Astrocyte (in vitro differentiated cells and primary cell): ENCODE results near the gene UBR4. TPM values are rescaled to one million over a fixed set of nuclear protein-coding genes. Genes with fewer than 3 reads are reported as not detected.

Source experiments
- DNase-seq: peaks from one replicate; pipeline ENCODE4 v3.0.0-alpha.2; 2010; ENCODE audit warnings: low read depth
- FAIRE-seq: peaks from 2 replicates; lab custom pipeline; 2011; peaks lifted over from hg19 to GRCh38; lab: Jason Lieb, UNC
- H2AFZ ChIP-seq: 2 replicates; pipeline ENCODE4 v1.6.0; 2012; ENCODE audit warnings: low read depth, low read length, inconsistent platforms
- H3K27ac ChIP-seq: 2 replicates; pipeline ENCODE4 v1.5.1; 2011; ENCODE audit warnings: low read depth, low read length, inconsistent platforms
- H3K27me3 ChIP-seq: 2 replicates; pipeline ENCODE4 v1.6.0; 2011; ENCODE audit warnings: low read length, inconsistent platforms; ENCODE audit not compliant: insufficient read depth
- H3K36me3 ChIP-seq: 2 replicates; pipeline ENCODE4 v1.5.1; 2011; ENCODE audit warnings: low read length, inconsistent platforms; ENCODE audit not compliant: insufficient read depth
- H3K4me1 ChIP-seq: 2 replicates; pipeline ENCODE4 v1.5.1; 2011; ENCODE audit warnings: low read length, inconsistent platforms; ENCODE audit not compliant: insufficient read depth
- H3K4me2 ChIP-seq: 2 replicates; pipeline ENCODE4 v1.6.0; 2012; ENCODE audit warnings: low read length, inconsistent platforms
- H3K4me3 ChIP-seq: 2 replicates; pipeline ENCODE4 v1.5.1; 2011; ENCODE audit warnings: low read depth, mild to moderate bottlenecking, low read length, inconsistent platforms; ENCODE audit not compliant: insufficient read depth
- H3K79me2 ChIP-seq: 2 replicates; pipeline ENCODE4 v1.6.0; 2012; ENCODE audit warnings: mild to moderate bottlenecking, low read length, inconsistent platforms; ENCODE audit not compliant: insufficient read depth
- H3K9ac ChIP-seq: 2 replicates; pipeline ENCODE4 v1.6.0; 2012; ENCODE audit warnings: mild to moderate bottlenecking, low read length, inconsistent platforms
- H3K9me3 ChIP-seq: 2 replicates; pipeline ENCODE4 v1.5.1; 2012; ENCODE audit warnings: low read depth, mild to moderate bottlenecking, low read length, inconsistent platforms; ENCODE audit not compliant: insufficient read depth
- H4K20me1 ChIP-seq: 2 replicates; pipeline ENCODE4 v1.6.0; 2012; ENCODE audit warnings: low read length, inconsistent platforms; ENCODE audit not compliant: insufficient read depth
- H3K27ac Mint-ChIP-seq: one replicate; pipeline ENCODE4 v1.8.0; 2021; ENCODE audit warnings: mild to moderate bottlenecking, mixed read lengths; ENCODE audit not compliant: unreplicated experiment
- H3K27me3 Mint-ChIP-seq: one replicate; pipeline ENCODE4 v1.8.0; 2021; ENCODE audit warnings: low read depth, mixed read lengths; ENCODE audit not compliant: unreplicated experiment
- H3K36me3 Mint-ChIP-seq: one replicate; pipeline ENCODE4 v1.8.0; 2021; ENCODE audit warnings: low read depth, mixed read lengths; ENCODE audit not compliant: unreplicated experiment
- H3K4me1 Mint-ChIP-seq: one replicate; pipeline ENCODE4 v1.8.0; 2021; ENCODE audit warnings: low read depth, mixed read lengths; ENCODE audit not compliant: unreplicated experiment
- H3K4me3 Mint-ChIP-seq: one replicate; pipeline ENCODE4 v1.8.0; 2021; ENCODE audit warnings: mild to moderate bottlenecking, moderate library complexity, mixed read lengths; ENCODE audit not compliant: unreplicated experiment
- H3K9me3 Mint-ChIP-seq: one replicate; pipeline ENCODE4 v1.8.0; 2021; ENCODE audit warnings: mild to moderate bottlenecking, mixed read lengths; ENCODE audit not compliant: unreplicated experiment
- EZH2 ChIP-seq: IDR thresholded peaks from 2 replicates; pipeline ENCODE4 v1.6.1; 2012; ENCODE audit warnings: mild to moderate bottlenecking, low read length, inconsistent platforms; ENCODE audit not compliant: insufficient read depth
- total RNA-seq: library from RNA; stranded (reverse); gene quantifications from 2 replicates; pipeline ENCODE4 v1.2.1, GENCODE V29; 2021
- TF ChIP-seq, protein P1 (sequence below): IDR thresholded peaks from 2 replicates; pipeline ENCODE4 v1.5.1; 2011; ENCODE audit warnings: low read depth, mild to moderate bottlenecking, inconsistent platforms, low read length, moderate library complexity; ENCODE audit not compliant: insufficient read depth

Gene UBR4
- total RNA-seq, 1 donor from 2014 or later: 153 TPM

DNA sequence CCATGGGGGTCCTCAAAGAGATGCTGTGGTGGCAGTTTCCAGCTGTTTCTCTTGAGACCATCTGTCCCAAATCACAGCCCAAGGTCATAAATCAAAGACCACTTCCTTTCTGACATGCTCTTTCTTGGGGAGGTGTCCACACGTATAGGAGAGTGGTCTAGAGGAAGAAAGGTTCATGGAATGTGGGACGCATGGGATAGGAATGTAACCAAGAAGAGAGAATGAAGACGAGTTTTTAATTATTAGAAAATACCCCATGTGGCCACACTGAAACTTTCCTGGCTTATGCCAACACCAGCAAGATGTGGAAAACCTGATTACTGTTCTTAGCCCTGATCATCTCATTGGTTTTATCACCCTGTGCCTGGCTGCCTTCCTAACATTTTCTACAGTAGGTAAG is 129.3 kb downstream of the UBR4 start:
- Histone ChIP-seq H3K36me3 (peaks cover 78% of the 10 kb centered on the region), H3K9ac (peak overlapping the region; percentile 7), H3K4me3 (no peak overlapping the region), H3K4me2 (peak overlapping the region; percentile 54), H3K79me2 (no peaks in the 10 kb centered on the region), H3K27me3 (no peaks in the 10 kb centered on the region), H4K20me1 (no peaks in the 10 kb centered on the region), H2AFZ (no peak overlapping the region), H3K9me3 (no peaks in the 10 kb centered on the region), H3K4me1 (peaks cover 37% of the 10 kb centered on the region), H3K27ac (peak overlapping the region; percentile 32)
- Mint-ChIP-seq H3K27ac (peak overlapping the region; percentile 1), H3K4me1 (peaks cover 38% of the 10 kb centered on the region), H3K27me3 (no peaks in the 10 kb centered on the region), H3K36me3 (peaks cover 67% of the 10 kb centered on the region), H3K4me3 (no peak overlapping the region), H3K9me3 (no peaks in the 10 kb centered on the region)
- FAIRE-seq: no peak
- peak; percentile 46 for DNase-seq
- TF ChIP-seq EZH2: no peak
- TF ChIP-seq, protein P1, sequence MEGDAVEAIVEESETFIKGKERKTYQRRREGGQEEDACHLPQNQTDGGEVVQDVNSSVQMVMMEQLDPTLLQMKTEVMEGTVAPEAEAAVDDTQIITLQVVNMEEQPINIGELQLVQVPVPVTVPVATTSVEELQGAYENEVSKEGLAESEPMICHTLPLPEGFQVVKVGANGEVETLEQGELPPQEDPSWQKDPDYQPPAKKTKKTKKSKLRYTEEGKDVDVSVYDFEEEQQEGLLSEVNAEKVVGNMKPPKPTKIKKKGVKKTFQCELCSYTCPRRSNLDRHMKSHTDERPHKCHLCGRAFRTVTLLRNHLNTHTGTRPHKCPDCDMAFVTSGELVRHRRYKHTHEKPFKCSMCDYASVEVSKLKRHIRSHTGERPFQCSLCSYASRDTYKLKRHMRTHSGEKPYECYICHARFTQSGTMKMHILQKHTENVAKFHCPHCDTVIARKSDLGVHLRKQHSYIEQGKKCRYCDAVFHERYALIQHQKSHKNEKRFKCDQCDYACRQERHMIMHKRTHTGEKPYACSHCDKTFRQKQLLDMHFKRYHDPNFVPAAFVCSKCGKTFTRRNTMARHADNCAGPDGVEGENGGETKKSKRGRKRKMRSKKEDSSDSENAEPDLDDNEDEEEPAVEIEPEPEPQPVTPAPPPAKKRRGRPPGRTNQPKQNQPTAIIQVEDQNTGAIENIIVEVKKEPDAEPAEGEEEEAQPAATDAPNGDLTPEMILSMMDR: peak; percentile 8

DNA sequence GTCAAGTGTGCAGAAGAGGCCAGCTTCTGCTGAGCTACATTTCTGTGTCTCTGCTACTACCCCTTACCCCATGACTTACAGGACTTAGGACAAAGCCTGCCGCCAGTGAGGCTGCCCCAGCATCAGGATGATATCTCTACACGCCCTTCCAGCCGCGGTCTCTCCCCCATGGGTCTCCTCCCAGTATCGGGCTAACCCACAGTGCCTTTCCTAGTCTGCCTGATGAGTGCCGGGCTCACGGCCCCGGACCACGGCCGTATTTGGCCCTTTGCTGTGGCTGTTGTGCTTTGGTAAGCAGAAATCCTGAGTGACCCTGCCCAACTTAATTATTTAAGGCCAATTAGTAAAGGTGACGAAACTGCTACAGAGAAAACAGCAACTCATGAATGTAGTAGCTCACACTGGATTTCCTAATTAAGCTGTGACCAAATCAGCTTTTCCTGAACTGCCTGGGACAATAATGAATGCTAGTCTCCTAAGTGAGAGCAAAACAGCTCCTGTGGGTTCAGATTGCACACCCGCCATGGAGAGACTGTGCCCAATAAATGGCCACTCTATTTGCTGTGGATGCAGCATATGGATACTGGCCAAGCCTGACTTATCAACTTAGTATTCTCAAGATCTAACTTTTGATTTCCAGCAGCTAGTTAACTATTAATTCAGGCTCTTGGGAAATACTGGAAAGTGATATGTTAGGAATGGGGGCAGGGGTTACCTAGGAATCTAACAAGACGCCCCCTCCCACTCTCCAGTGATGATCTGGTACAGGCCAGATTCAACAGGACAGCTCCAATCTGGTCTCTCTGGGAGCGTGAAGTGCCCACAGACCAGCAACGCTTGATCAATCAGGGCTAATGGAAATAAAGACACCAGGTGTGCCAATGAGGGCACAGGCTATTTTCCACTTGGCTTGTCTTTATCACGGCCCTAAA is 130.3 kb downstream of the UBR4 start:
- FAIRE-seq: no peak
- Mint-ChIP-seq H3K9me3 (no peaks in the 10 kb centered on the region), H3K4me1 (peaks cover 35% of the 10 kb centered on the region), H3K36me3 (peaks cover 65% of the 10 kb centered on the region), H3K4me3 (no peak overlapping the region), H3K27me3 (no peaks in the 10 kb centered on the region), H3K27ac (peak overlapping the region; percentile 75)
- no peaks in the 10 kb centered on the region for H3K9me3 ChIP-seq
- H4K20me1 ChIP-seq: peaks cover 8% of the 10 kb centered on the region
- no peak overlapping the region for H3K27ac ChIP-seq
- H3K36me3 ChIP-seq: peaks cover 81% of the 10 kb centered on the region
- no peak overlapping the region for H3K4me3 ChIP-seq
- no peaks in the 10 kb centered on the region for H3K27me3 ChIP-seq
- peak overlapping the region; percentile 54 for H3K4me2 ChIP-seq
- DNase-seq: no peak
- no peaks in the 10 kb centered on the region for H3K79me2 ChIP-seq
- no peak overlapping the region for H2AFZ ChIP-seq
- peaks cover 45% of the 10 kb centered on the region for H3K4me1 ChIP-seq
- TF ChIP-seq EZH2: no peak
- TF ChIP-seq, protein P1: no peak
- no peak overlapping the region for H3K9ac ChIP-seq

DNA sequence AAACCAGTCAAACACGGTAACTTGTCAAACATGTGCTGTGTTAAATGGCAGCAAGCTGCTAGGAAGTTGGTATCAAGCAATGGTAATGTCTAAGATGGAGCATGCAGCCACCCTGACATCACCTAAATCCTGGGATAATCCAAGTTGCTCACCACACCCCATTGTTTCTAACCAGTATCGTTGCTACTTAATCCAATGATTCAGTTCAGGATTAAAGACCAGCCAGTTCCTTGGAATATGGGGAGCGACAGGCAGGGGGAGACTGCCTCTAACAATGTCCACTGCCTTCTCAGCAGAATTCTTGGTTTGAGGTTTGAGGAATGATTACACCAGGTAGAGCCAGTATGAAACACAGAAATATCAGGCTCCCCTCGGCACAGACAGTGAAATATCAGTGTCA is 131.5 kb downstream of the UBR4 start:
- Histone ChIP-seq H2AFZ (no peak overlapping the region), H3K79me2 (no peaks in the 10 kb centered on the region), H3K9me3 (no peaks in the 10 kb centered on the region), H3K27ac (no peak overlapping the region), H4K20me1 (peaks cover 13% of the 10 kb centered on the region), H3K9ac (no peak overlapping the region), H3K27me3 (no peaks in the 10 kb centered on the region), H3K4me1 (peaks cover 41% of the 10 kb centered on the region), H3K4me3 (no peak overlapping the region), H3K4me2 (no peak overlapping the region), H3K36me3 (peaks cover 79% of the 10 kb centered on the region)
- FAIRE-seq (no peak), DNase-seq (no peak)
- Mint-ChIP-seq H3K9me3 (no peaks in the 10 kb centered on the region), H3K27ac (no peak overlapping the region), H3K36me3 (peaks cover 57% of the 10 kb centered on the region), H3K27me3 (no peaks in the 10 kb centered on the region), H3K4me3 (no peak overlapping the region), H3K4me1 (peaks cover 32% of the 10 kb centered on the region)
- TF ChIP-seq, protein P1: no peak
- no peak for TF ChIP-seq EZH2
